GM12864 (cell line): Measurements from ENCODE around the gene RBMX.
"Not testable (repeated sequence)": the region's sequence is repeated elsewhere in the genome, so short reads cannot be mapped to it uniquely, and the experiment has no call there.

Experiments used
- DNase-seq: peaks from one replicate; pipeline ENCODE4 v3.0.0-alpha.2; 2011; ENCODE audit warnings: low read depth
- H3K4me3 ChIP-seq: 2 replicates; pipeline ENCODE4 v1.5.1; 2011; ENCODE audit warnings: mild to moderate bottlenecking, low read depth, low read length, control low read depth
- TF ChIP-seq, protein P1 (sequence below): IDR thresholded peaks from 2 replicates; pipeline ENCODE4 v1.5.1; 2011; ENCODE audit warnings: low read depth, mild to moderate bottlenecking, moderate library complexity, low read length, control low read depth, inconsistent platforms; ENCODE audit errors: missing control alignments

The RBMX gene

DNA sequence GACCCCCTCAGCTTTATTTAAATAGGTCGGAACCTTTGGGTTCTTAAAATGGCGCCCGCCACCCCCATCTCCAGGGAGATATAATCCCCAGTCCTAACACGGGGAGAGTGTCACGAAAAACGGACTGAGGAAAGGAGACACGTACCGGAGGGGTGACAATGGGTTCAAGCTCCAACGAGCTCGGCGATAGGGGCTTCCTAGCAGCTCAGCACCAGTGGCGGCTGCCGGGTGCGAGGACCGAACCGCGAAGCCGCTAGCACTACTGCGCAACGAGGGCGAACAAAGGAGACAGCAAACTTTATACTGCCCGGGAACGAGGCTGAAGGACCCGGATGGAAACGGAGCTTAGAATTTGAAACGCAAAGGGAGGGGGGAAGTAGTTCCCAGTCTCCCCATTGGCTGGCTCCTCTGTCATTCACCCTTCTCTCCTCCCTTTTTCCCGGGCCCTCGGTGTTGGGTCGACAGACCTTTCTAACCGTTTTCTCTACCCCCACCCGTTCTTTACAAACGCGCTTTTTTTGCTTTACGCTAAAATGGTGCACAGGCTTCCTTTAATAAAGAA is at the start of gene RBMX:
RBMX (minus strand) TSS at position 274 of the 562 bp plus-strand sequence. CDS start 1,298 bp downstream, outside the sequence.
- TF ChIP-seq, protein P1, sequence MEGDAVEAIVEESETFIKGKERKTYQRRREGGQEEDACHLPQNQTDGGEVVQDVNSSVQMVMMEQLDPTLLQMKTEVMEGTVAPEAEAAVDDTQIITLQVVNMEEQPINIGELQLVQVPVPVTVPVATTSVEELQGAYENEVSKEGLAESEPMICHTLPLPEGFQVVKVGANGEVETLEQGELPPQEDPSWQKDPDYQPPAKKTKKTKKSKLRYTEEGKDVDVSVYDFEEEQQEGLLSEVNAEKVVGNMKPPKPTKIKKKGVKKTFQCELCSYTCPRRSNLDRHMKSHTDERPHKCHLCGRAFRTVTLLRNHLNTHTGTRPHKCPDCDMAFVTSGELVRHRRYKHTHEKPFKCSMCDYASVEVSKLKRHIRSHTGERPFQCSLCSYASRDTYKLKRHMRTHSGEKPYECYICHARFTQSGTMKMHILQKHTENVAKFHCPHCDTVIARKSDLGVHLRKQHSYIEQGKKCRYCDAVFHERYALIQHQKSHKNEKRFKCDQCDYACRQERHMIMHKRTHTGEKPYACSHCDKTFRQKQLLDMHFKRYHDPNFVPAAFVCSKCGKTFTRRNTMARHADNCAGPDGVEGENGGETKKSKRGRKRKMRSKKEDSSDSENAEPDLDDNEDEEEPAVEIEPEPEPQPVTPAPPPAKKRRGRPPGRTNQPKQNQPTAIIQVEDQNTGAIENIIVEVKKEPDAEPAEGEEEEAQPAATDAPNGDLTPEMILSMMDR, result no peak
- DNase-seq, result peak; percentile 90
- peak within 1 kb of the TSS; percentile 74 for H3K4me3 ChIP-seq

- not testable (repeated sequence) for H3K4me3 ChIP-seq, DNase-seq
These were observed 40.9 kb upstream of the RBMX start for GRCh38 chrX:136921438-136921837.

- DNase-seq, result no peak
- H3K4me3 ChIP-seq, result no peak overlapping the region
- TF ChIP-seq, protein P1, result no peak
These were observed 39.5 kb upstream of the RBMX start for GRCh38 chrX:136920001-136920400.

DNA sequence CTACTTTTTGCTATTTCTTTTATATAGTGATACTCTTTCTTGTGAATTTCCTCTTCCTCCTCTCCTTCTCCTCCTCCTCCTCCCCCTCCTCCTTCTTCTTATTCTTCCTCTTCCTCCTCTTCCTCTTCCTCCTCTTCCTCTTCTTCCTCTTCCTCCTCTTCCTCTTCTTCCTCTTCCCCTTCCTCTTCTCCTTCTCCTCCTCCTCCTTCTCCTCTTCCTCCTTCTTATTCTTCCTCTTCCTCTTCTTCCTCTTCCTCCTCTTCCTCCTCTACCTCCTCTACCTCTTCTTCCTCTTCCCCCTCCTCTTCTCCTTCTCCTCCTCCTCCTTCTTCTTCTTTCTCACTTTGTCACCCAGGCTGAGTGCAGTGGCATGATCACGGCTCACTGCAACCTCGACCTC is 36.3 kb upstream of the RBMX start:
- TF ChIP-seq, protein P1, result no peak
- DNase-seq, result no peak
- no peak overlapping the region for H3K4me3 ChIP-seq

- DNase-seq, H3K4me3 ChIP-seq: not testable (repeated sequence)
These were observed 31.1 kb upstream of the RBMX start for GRCh38 chrX:136911661-136912060.

DNA sequence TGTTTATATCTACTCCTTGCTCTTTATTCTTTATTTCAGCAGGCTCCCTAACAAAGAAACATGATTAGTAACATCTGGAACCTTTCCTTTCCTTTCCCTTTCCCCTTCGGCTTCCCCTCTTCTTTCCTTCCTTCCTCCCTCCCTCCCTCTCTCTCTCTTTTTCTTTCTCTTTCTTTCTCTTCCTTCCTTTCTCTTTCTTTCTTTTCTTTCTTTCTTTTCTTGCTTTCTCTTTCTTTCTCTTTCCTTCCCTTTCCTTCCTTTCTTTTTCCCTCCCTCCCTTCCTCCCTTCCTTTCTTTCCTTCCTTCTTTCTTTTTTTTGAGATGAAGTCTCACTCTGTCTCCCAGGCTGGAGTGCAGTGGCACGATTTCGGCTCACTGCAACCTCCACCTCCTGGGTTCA is 30.7 kb upstream of the RBMX start:
- TF ChIP-seq, protein P1, result no peak
- DNase-seq, result no peak
- no peak overlapping the region for H3K4me3 ChIP-seq

DNA sequence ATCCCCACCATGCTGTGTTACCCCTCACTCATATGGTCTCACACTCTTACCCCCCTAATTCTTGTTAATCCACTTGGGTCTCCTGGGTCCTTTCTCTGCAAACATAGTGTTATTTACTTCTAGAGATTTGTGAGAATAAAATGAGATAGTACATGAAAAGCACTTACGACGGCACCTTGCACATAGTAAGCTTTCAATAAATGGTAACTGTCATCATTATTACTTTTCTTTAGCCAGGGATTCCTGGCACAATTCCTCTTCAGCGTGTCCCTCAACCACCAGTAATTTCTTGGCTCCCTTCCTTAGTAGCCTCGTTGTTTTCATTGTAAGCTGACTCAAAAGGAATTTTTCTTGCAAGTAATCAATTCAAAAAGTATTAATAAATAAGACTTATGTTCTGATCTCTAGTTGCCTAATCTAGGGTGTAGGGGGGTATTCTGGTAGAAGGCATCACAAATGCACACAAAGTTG is 30.1 kb upstream of the RBMX start:
- DNase-seq, result no peak
- TF ChIP-seq, protein P1, result no peak
- H3K4me3 ChIP-seq, result peak overlapping the region; percentile 77; the same call in 1 of the 2 replicates

- TF ChIP-seq, protein P1, result no peak
- DNase-seq, result peak; percentile 36
- peak overlapping the region; percentile 77 for H3K4me3 ChIP-seq
These were observed 29.4 kb upstream of the RBMX start for GRCh38 chrX:136909706-136910564.
